HEK293T (cell line): Measurements from ENCODE around the gene DOK6.
"Not testable (repeated sequence)": the region's sequence is repeated elsewhere in the genome, so short reads cannot be mapped to it uniquely, and the experiment has no call there.

ENCODE experiments used
- CTCF ChIA-PET: fragments of 350-600 bp; formaldehyde crosslinking; extraction: SDS; loops from one replicate; lab custom pipeline; 2021; ENCODE audit warnings: antibody characterized with exemption, inconsistent platforms; lab: Yijun Ruan, JAX
- POLR2A ChIA-PET: fragments of 350-600 bp; formaldehyde crosslinking; extraction: SDS; loops from one replicate; lab custom pipeline; 2020; ENCODE audit warnings: antibody characterized with exemption, inconsistent platforms; lab: Yijun Ruan, JAX
- DNase-seq: peaks from one replicate; pipeline ENCODE4 v3.0.0; 2012; ENCODE audit warnings: mixed read lengths; ENCODE audit errors: extremely low spot score
- ARNT ChIP-seq: fragments of 450-650 bp; IDR thresholded peaks from 2 replicates; pipeline ENCODE4 v1.6.1; 2017; ENCODE audit warnings: mild to moderate bottlenecking
- BHLHE40 ChIP-seq: fragments of 450-650 bp; IDR thresholded peaks from 2 replicates; pipeline ENCODE4 v1.6.1; 2016; ENCODE audit warnings: mild to moderate bottlenecking, moderate library complexity, borderline replicate concordance
- CTBP1 ChIP-seq: fragments of 450-650 bp; IDR thresholded peaks from 2 replicates; pipeline ENCODE4 v1.6.1; 2016; ENCODE audit warnings: borderline replicate concordance
- ELF4 ChIP-seq: fragments of 450-650 bp; IDR thresholded peaks from 2 replicates; pipeline ENCODE4 v1.6.1; 2017; ENCODE audit warnings: antibody characterized with exemption
- FOXA1 ChIP-seq: fragments of 450-650 bp; IDR thresholded peaks from 2 replicates; pipeline ENCODE4 v1.6.1; 2016; ENCODE audit warnings: mild to moderate bottlenecking
- FOXK2 ChIP-seq: fragments of 450-650 bp; IDR thresholded peaks from 2 replicates; pipeline ENCODE4 v1.6.1; 2016; ENCODE audit warnings: mild to moderate bottlenecking
- FOXM1 ChIP-seq: fragments of 450-650 bp; IDR thresholded peaks from 2 replicates; pipeline ENCODE4 v1.6.1; 2017; ENCODE audit warnings: mild to moderate bottlenecking, borderline replicate concordance
- HDGF ChIP-seq: fragments of 450-650 bp; IDR thresholded peaks from 2 replicates; pipeline ENCODE4 v1.6.1; 2017; ENCODE audit warnings: antibody characterized with exemption, borderline replicate concordance
- L3MBTL2 ChIP-seq: fragments of 450-650 bp; conservative IDR thresholded peaks from 2 replicates; pipeline ENCODE4 v1.6.1; 2016; ENCODE audit warnings: mild to moderate bottlenecking
- LEF1 ChIP-seq: fragments of 450-650 bp; IDR thresholded peaks from 2 replicates; pipeline ENCODE4 v1.6.1; 2017; ENCODE audit warnings: mild to moderate bottlenecking, borderline replicate concordance
- NFRKB ChIP-seq: fragments of 450-650 bp; IDR thresholded peaks from 2 replicates; pipeline ENCODE4 v1.6.1; 2016; ENCODE audit warnings: mild to moderate bottlenecking, moderate library complexity
- PKNOX1 ChIP-seq: fragments of 450-650 bp; IDR thresholded peaks from 2 replicates; pipeline ENCODE4 v1.6.1; 2016
- SP1 ChIP-seq: fragments of 450-650 bp; IDR thresholded peaks from 2 replicates; pipeline ENCODE4 v1.6.1; 2017
- SUZ12 ChIP-seq: fragments of 450-650 bp; IDR thresholded peaks from 2 replicates; pipeline ENCODE4 v1.6.1; 2016; ENCODE audit warnings: mild to moderate bottlenecking
- TARDBP ChIP-seq: fragments of 450-650 bp; IDR thresholded peaks from 2 replicates; pipeline ENCODE4 v1.6.1; 2016
- ZNF384 ChIP-seq: fragments of 450-650 bp; IDR thresholded peaks from 2 replicates; pipeline ENCODE4 v1.6.1; 2016

The DOK6 gene

GRCh38 chr18:69870736-69871135, 470.0 kb downstream of the DOK6 start:
- ChIA-PET POLR2A (no interaction called here), CTCF (interaction anchor here (0.5 kb wide), 1 partner anchor 610 kb away, joined by 3 read pairs; no protein-coding TSS in a partner anchor)
- no peak for TF ChIP-seq L3MBTL2
- no peak for DNase-seq

GRCh38 chr18:69871363-69871762, 470.7 kb downstream of the DOK6 start:
- POLR2A ChIA-PET: no interaction called here
- CTCF ChIA-PET: no interaction called here
- no peak for DNase-seq
- no peak for TF ChIP-seq HDGF
- no peak for TF ChIP-seq BHLHE40
- no peak for TF ChIP-seq FOXK2
- no peak for TF ChIP-seq SUZ12
- no peak for TF ChIP-seq ARNT
- no peak for TF ChIP-seq NFRKB
- TF ChIP-seq PKNOX1: no peak
- no peak for TF ChIP-seq FOXA1
- TF ChIP-seq SP1: no peak
- TF ChIP-seq L3MBTL2: no peak
- no peak for TF ChIP-seq ELF4
- no peak for TF ChIP-seq ZNF384
- no peak for TF ChIP-seq LEF1
- TF ChIP-seq CTBP1: no peak
- TF ChIP-seq TARDBP: no peak
- no peak for TF ChIP-seq FOXM1

GRCh38 chr18:69872661-69873060, 472.0 kb downstream of the DOK6 start:
- CTCF ChIA-PET: no interaction called here
- POLR2A ChIA-PET: no interaction called here
- TF ChIP-seq L3MBTL2: no peak
- no peak for DNase-seq

- TF ChIP-seq ELF4 (no peak), LEF1 (no peak), ARNT (no peak), TARDBP (no peak), FOXK2 (no peak), FOXM1 (no peak), BHLHE40 (no peak), ZNF384 (no peak), CTBP1 (no peak), PKNOX1 (no peak), HDGF (no peak), SP1 (no peak), L3MBTL2 (no peak), SUZ12 (no peak), FOXA1 (no peak)
These were observed 473.4 kb downstream of the DOK6 start for GRCh38 chr18:69874058-69874457.

GRCh38 chr18:69876490-69876889, 475.8 kb downstream of the DOK6 start:
- ChIA-PET POLR2A (no interaction called here), CTCF (no interaction called here)
- no peak for DNase-seq
- TF ChIP-seq PKNOX1 (no peak), ARNT (no peak), ZNF384 (no peak), ELF4 (no peak), FOXA1 (no peak), SP1 (no peak), FOXM1 (no peak), HDGF (no peak), BHLHE40 (no peak), LEF1 (no peak), L3MBTL2 (no peak), TARDBP (no peak)

More at GRCh38 chr18:69874058-69874457, 473.4 kb downstream of the DOK6 start:
- no peak for DNase-seq
- ChIA-PET CTCF (no interaction called here), POLR2A (no interaction called here)

GRCh38 chr18:69878213-69878933, 477.7 kb downstream of the DOK6 start:
- ChIA-PET POLR2A (no interaction called here), CTCF (no interaction called here)
- no peak for DNase-seq
- TF ChIP-seq SP1 (no peak), CTBP1 (no peak), FOXM1 (no peak), NFRKB (no peak), ELF4 (no peak), HDGF (no peak), BHLHE40 (no peak), L3MBTL2 (no peak), FOXK2 (no peak), FOXA1 (no peak), TARDBP (no peak), LEF1 (no peak), SUZ12 (no peak)

- CTCF ChIA-PET, DNase-seq, POLR2A ChIA-PET: not testable (repeated sequence)
These were observed 478.4 kb downstream of the DOK6 start for GRCh38 chr18:69879051-69879450.
